ENCODE measurements around the gene TMEM182. TPM values are rescaled to one million over a fixed set of nuclear protein-coding genes. Genes with fewer than 3 reads are reported as not detected.

TMEM182 gene
- total RNA-seq, 4 donors from 2014 or later: 3.7 to 3.8 TPM; not detected in 2

DNA sequence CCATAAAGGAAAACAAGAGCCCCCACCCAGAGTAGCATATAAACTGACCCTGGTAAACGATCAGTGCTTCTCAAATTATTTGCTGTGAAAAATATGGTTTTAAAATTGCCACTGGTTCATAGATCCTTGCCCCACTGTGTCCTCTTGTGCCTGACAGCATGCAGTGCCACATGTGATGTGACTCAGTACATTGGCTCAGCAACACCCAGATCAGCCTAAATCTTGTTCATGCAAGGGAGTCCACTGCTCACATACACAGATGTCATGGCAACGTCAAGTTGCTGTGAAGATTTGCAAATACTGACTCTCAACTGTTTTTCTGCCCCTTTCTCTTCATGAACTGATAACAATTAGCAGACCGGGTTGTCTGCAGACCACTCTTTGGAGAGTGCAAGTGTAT lies 91.0 kb downstream of the TMEM182 start:
- H3K4me3 ChIP-seq: no peak overlapping the region
- intact Hi-C loops (cut with DNase I; ENCODE audit: low total_unique reads) (no loop called here), in situ Hi-C loops (cut with MboI; ENCODE audit: low pct_ligation_motif_present in 1 of 4, low pct_unique_long_range_greater_than_20kb in 1 of 4, low sequenced_read_pairs in 3 of 4) (no loop called here)
- H3K4me1 ChIP-seq: peaks cover 0 to 7% (median 4%) of the 10 kb centered on the region in 4 donors
- no peaks in the 10 kb centered on the region for H3K9me3 ChIP-seq
- no peak for TF ChIP-seq POLR2AphosphoS5 (IDR thresholded peaks at IDR 0.05)
- TF ChIP-seq POLR2A (IDR thresholded peaks at IDR 0.05): no peak
- no peak for TF ChIP-seq EP300 (IDR thresholded peaks at IDR 0.05; ENCODE audit: low read depth)
- TF ChIP-seq, protein P1, sequence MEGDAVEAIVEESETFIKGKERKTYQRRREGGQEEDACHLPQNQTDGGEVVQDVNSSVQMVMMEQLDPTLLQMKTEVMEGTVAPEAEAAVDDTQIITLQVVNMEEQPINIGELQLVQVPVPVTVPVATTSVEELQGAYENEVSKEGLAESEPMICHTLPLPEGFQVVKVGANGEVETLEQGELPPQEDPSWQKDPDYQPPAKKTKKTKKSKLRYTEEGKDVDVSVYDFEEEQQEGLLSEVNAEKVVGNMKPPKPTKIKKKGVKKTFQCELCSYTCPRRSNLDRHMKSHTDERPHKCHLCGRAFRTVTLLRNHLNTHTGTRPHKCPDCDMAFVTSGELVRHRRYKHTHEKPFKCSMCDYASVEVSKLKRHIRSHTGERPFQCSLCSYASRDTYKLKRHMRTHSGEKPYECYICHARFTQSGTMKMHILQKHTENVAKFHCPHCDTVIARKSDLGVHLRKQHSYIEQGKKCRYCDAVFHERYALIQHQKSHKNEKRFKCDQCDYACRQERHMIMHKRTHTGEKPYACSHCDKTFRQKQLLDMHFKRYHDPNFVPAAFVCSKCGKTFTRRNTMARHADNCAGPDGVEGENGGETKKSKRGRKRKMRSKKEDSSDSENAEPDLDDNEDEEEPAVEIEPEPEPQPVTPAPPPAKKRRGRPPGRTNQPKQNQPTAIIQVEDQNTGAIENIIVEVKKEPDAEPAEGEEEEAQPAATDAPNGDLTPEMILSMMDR (IDR thresholded peaks at IDR 0.05): no peak
- no peaks in the 10 kb centered on the region for H3K36me3 ChIP-seq
- WGBS, 2 donors (ENCODE audit: low coverage in 1 of 2): 83% methylated on average over 3 of the region's 3 CpGs; no CpG with 5 or more reads in 1 of the 2 donors
- no peak for DNase-seq
- H3K27ac ChIP-seq: no peak overlapping the region
- H3K27me3 ChIP-seq: peaks cover 7% of the 10 kb centered on the region

Other genes starting within 250 kb of the TMEM182 start
- gene SLC9A2, start 142.5 kb upstream of the TMEM182 start, total RNA-seq: 100 to 1,000 TPM in 1 of 4 donors, 10 to 100 TPM in 3; 61.7 to 151 (median 80.6) TPM